Keratinocyte (primary cell): ENCODE measurements around the gene DCP1A. TPM values are rescaled to one million over a fixed set of nuclear protein-coding genes. Genes with fewer than 3 reads are reported as not detected.
A peak's percentile ranks its signal among the peaks of the same experiment; 100 is the strongest.

ENCODE experiments used
- DNase-seq: peaks from one replicate; pipeline ENCODE4 v3.0.0-alpha.2; 2011; ENCODE audit warnings: low read depth, missing footprints, low spot score
- FAIRE-seq: peaks from 2 replicates; lab custom pipeline; 2011; peaks lifted over from hg19 to GRCh38; lab: Jason Lieb, UNC
- H2AFZ ChIP-seq: 2 replicates; pipeline ENCODE4 v1.6.0; 2012; ENCODE audit warnings: low read length, control low read depth, inconsistent platforms; ENCODE audit not compliant: control insufficient read depth
- H3K27ac ChIP-seq: 2 replicates; pipeline ENCODE4 v1.5.1; 2011; ENCODE audit warnings: low read length; ENCODE audit not compliant: control insufficient read depth, insufficient read depth
- H3K27me3 ChIP-seq: 3 replicates; pipeline ENCODE4 v1.6.0; 2011; ENCODE audit warnings: low read length; ENCODE audit not compliant: control insufficient read depth, insufficient read depth; ENCODE audit errors: extremely low read depth
- H3K36me3 ChIP-seq, 2 experiments: 2 replicates in 1 of 2; 3 replicates in 1 of 2; pipeline ENCODE4 v1.5.1; 2011; ENCODE audit warnings: low read length in 2 of 2, mild to moderate bottlenecking in 1 of 2; ENCODE audit not compliant: control insufficient read depth in 2 of 2, insufficient read depth in 2 of 2; ENCODE audit errors: extremely low read depth in 1 of 2
- H3K4me1 ChIP-seq: 3 replicates; pipeline ENCODE4 v1.5.1; 2011; ENCODE audit warnings: low read length; ENCODE audit not compliant: control insufficient read depth, insufficient read depth; ENCODE audit errors: extremely low read depth
- H3K4me2 ChIP-seq: 3 replicates; pipeline ENCODE4 v1.6.0; 2011; ENCODE audit warnings: low read depth, low read length; ENCODE audit not compliant: control insufficient read depth, insufficient read depth; ENCODE audit errors: extremely low read depth
- H3K4me3 ChIP-seq, 3 experiments: fragments of 200-600 bp in 1 of 3; sonication (generic) in 1 of 3; 2 replicates in 2 of 3; 3 replicates in 1 of 3; pipeline ENCODE4 v1.5.1; 2011 to 2016; ENCODE audit warnings: low read length in 3 of 3, mild to moderate bottlenecking in 3 of 3, control low read depth in 2 of 3, inconsistent platforms in 1 of 3, low read depth in 1 of 3, mixed read lengths in 1 of 3, mixed run types in 1 of 3, moderate library complexity in 1 of 3; ENCODE audit not compliant: control insufficient read depth in 2 of 3, insufficient read depth in 2 of 3; ENCODE audit errors: extremely low read depth in 1 of 3
- H3K79me2 ChIP-seq: 2 replicates; pipeline ENCODE4 v1.6.0; 2012; ENCODE audit warnings: low read length; ENCODE audit not compliant: control insufficient read depth, insufficient read depth
- H3K9ac ChIP-seq: 3 replicates; pipeline ENCODE4 v1.6.0; 2011; ENCODE audit warnings: low read length; ENCODE audit not compliant: control insufficient read depth, insufficient read depth; ENCODE audit errors: extremely low read depth
- H3K9me1 ChIP-seq: 3 replicates; pipeline ENCODE4 v1.6.0; 2011; ENCODE audit warnings: low read length; ENCODE audit not compliant: control insufficient read depth, insufficient read depth; ENCODE audit errors: extremely low read depth
- H3K9me3 ChIP-seq: 2 replicates; pipeline ENCODE4 v1.5.1; 2012; ENCODE audit warnings: low read depth, low read length; ENCODE audit not compliant: control insufficient read depth
- H4K20me1 ChIP-seq: 3 replicates; pipeline ENCODE4 v1.6.0; 2011; ENCODE audit warnings: low read length; ENCODE audit not compliant: control insufficient read depth, insufficient read depth; ENCODE audit errors: extremely low read depth
- CTCF ChIP-seq, 3 experiments: IDR thresholded peaks in 1 of 3; conservative IDR thresholded peaks in 1 of 3; optimal IDR thresholded peaks in 1 of 3; 2 replicates in 2 of 3; 3 replicates in 1 of 3; pipeline versions ENCODE3 to v1.5.1; 2011; ENCODE audit warnings: low read length in 3 of 3, mild to moderate bottlenecking in 3 of 3, moderate library complexity in 2 of 3, control low read depth in 1 of 3, inconsistent platforms in 1 of 3; ENCODE audit not compliant: insufficient read depth in 2 of 3; ENCODE audit errors: extremely low read depth in 1 of 3
- EZH2 ChIP-seq: IDR thresholded peaks from one replicate; pipeline ENCODE4 v1.6.1; 2012; ENCODE audit warnings: inconsistent platforms, mild to moderate bottlenecking, low read length, moderate library complexity
- dilution Hi-C: fragments of 300-500 bp; cut with MboI; formaldehyde crosslinking; loops from one replicate; pipeline ENCODE4 v1.7.0; 2020; ENCODE audit warnings: low sequenced_read_pairs; ENCODE audit not compliant: extremely low pct_ligation_motif_present
- polyA plus RNA-seq, 5 experiments: library from polyadenylated mRNA; depleted of rRNA in 3 of 5; stranded (reverse) in 3 of 5; stranded (forward) in 1 of 5; unstranded in 1 of 5; fragments of >200 nt; gene quantifications; 1 replicate in 1 of 5; 2 replicates in 3 of 5; 3 replicates in 1 of 5; pipeline versions ENCODE4 v1.2.1 to v1.2.3, GENCODE V29; 2011 to 2012; ENCODE audit warnings: missing spikeins in 2 of 5, low read depth in 1 of 5, low replicate concordance in 1 of 5

The DCP1A gene
- polyA plus RNA-seq, 1 donor (not counting 4 experiments of a cell fraction or from before 2014, with no cell fraction given): 15.0 TPM

GRCh38 chr3:53267766-53268165 lies 79.6 kb downstream of the DCP1A start:
- DNase-seq (no peak), FAIRE-seq (no peak)
- H3K79me2 ChIP-seq: no peaks in the 10 kb centered on the region
- no peak overlapping the region for H3K9ac ChIP-seq
- no peak overlapping the region for H3K27ac ChIP-seq
- H3K9me1 ChIP-seq: no peaks in the 10 kb centered on the region
- H3K36me3 ChIP-seq: no peaks in the 10 kb centered on the region
- H2AFZ ChIP-seq: peak overlapping the region; percentile 47
- TF ChIP-seq CTCF (optimal IDR thresholded peaks at IDR 0.05 in 1 of 3, IDR thresholded peaks at IDR 0.05 in 1 of 3, conservative IDR thresholded peaks at IDR 0.05 in 1 of 3; ENCODE audit: extremely low read depth in 1 of 3, insufficient read depth in 2 of 3, low read length in 3 of 3) (no peak), EZH2 (no peak)
- H3K9me3 ChIP-seq: no peaks in the 10 kb centered on the region
- H3K4me2 ChIP-seq: no peak overlapping the region
- H3K27me3 ChIP-seq: no peaks in the 10 kb centered on the region
- H4K20me1 ChIP-seq: no peaks in the 10 kb centered on the region
- H3K4me3 ChIP-seq: no peak overlapping the region
- peaks cover 32% of the 10 kb centered on the region for H3K4me1 ChIP-seq
- dilution Hi-C loops: no loop called here

DNA sequence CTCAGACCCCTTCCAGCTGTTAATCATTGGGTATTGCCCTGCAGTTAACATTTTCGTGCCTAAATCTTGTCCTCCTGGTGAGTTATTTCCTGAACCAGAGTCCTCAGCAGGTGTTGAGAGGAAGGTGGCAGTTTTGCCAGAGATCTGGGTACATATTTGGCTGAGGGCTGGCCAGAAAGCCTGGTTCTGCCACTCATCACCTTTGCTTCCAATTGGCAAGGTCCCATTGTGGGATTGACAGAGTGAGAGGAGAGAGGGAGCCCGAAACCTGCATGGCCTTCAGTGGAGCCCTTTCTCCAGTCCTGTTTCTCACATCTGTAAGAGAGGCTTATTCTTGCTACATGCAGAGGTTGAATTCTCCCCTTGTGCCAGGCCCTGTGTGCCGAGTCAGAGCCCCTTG lies 82.6 kb downstream of the DCP1A start:
- Histone ChIP-seq H3K4me2 (peak overlapping the region; percentile 6), H3K79me2 (no peaks in the 10 kb centered on the region), H3K27ac (no peak overlapping the region), H3K36me3 (no peaks in the 10 kb centered on the region), H3K9ac (no peak overlapping the region), H2AFZ (no peak overlapping the region), H3K27me3 (no peaks in the 10 kb centered on the region), H3K9me1 (no peaks in the 10 kb centered on the region), H3K4me3 (no peak overlapping the region), H3K9me3 (no peaks in the 10 kb centered on the region), H3K4me1 (peaks cover 30% of the 10 kb centered on the region), H4K20me1 (no peaks in the 10 kb centered on the region)
- no peak for FAIRE-seq
- dilution Hi-C loops: no loop called here
- TF ChIP-seq EZH2 (no peak), CTCF (optimal IDR thresholded peaks at IDR 0.05 in 1 of 3, IDR thresholded peaks at IDR 0.05 in 1 of 3, conservative IDR thresholded peaks at IDR 0.05 in 1 of 3; ENCODE audit: extremely low read depth in 1 of 3, insufficient read depth in 2 of 3, low read length in 3 of 3) (no peak)
- DNase-seq: no peak
